Panc1 (cell line): Measurements from ENCODE around the gene SDSL. TPM values are rescaled to one million over a fixed set of nuclear protein-coding genes. Genes with fewer than 3 reads are reported as not detected.

Experiments
- ATAC-seq: fragments of 200-7000 bp; cut with Tn5 transposase; 2 replicates; pipeline ENCODE4 v1.9.1; 2020; ENCODE audit warnings: mild to moderate bottlenecking, moderate library complexity
- BruUV-seq: library from RNA; stranded (reverse); fragments of 400-500 nt; replicated peaks from 2 replicates; lab custom pipeline; 2021; lab: Mats Ljungman, UMichigan
- CTCF ChIA-PET: fragments of 300-600 bp; sonication (Branson Sonifier 250); formaldehyde crosslinking; loops from one replicate; lab custom pipeline; 2022; ENCODE audit warnings: antibody characterized with exemption; lab: Charles Lee
- POLR2A ChIA-PET: fragments of 300-600 bp; sonication (Branson Sonifier 250); formaldehyde crosslinking; loops from one replicate; lab custom pipeline; 2022; ENCODE audit warnings: antibody characterized with exemption; lab: Charles Lee
- DNase-seq: peaks from one replicate; pipeline ENCODE4 v3.0.0-alpha.2; 2010; ENCODE audit warnings: low read depth, low spot score
- H3K27ac ChIP-seq: 2 replicates; pipeline ENCODE4 v1.5.1; 2011; ENCODE audit warnings: mild to moderate bottlenecking, low read length, inconsistent platforms
- H3K27me3 ChIP-seq: fragments of 200-500 bp; sonication (Bioruptor generic); 2 replicates; pipeline ENCODE4 v1.6.0; 2014; ENCODE audit warnings: low read length, inconsistent platforms; ENCODE audit not compliant: control insufficient read depth, insufficient read depth
- H3K36me3 ChIP-seq: fragments of 200-500 bp; sonication (Bioruptor generic); 2 replicates; pipeline ENCODE4 v1.5.1; 2014; ENCODE audit warnings: inconsistent platforms, mild to moderate bottlenecking, low read length, moderate library complexity; ENCODE audit not compliant: control insufficient read depth, insufficient read depth
- H3K4me1 ChIP-seq: 2 replicates; pipeline ENCODE4 v1.5.1; 2011; ENCODE audit warnings: inconsistent platforms, mild to moderate bottlenecking, low read length, moderate library complexity; ENCODE audit not compliant: control insufficient read depth, insufficient read depth
- H3K4me3 ChIP-seq, 2 experiments: 2 replicates each; pipeline ENCODE4 v1.5.1; 2011 to 2012; ENCODE audit warnings: low read depth in 2 of 2, low read length in 2 of 2, mild to moderate bottlenecking in 2 of 2, inconsistent platforms in 1 of 2, moderate library complexity in 1 of 2
- H3K9me3 ChIP-seq: fragments of 200-500 bp; sonication (Bioruptor generic); 2 replicates; pipeline ENCODE4 v1.5.1; 2014; ENCODE audit warnings: low read depth, mild to moderate bottlenecking, inconsistent platforms, low read length, moderate library complexity; ENCODE audit not compliant: control insufficient read depth, insufficient read depth
- CTCF ChIP-seq: fragments of 450-650 bp; IDR thresholded peaks from 2 replicates; pipeline ENCODE4 v1.5.1; 2017; ENCODE audit warnings: mild to moderate bottlenecking
- POLR2AphosphoS5 ChIP-seq: IDR thresholded peaks from 2 replicates; pipeline ENCODE4 v1.6.1; 2012; ENCODE audit warnings: mild to moderate bottlenecking, low read depth, low read length, moderate library complexity
- SIN3A ChIP-seq: IDR thresholded peaks from 2 replicates; pipeline ENCODE4 v1.6.1; 2012; ENCODE audit warnings: low read depth, mild to moderate bottlenecking, low read length, moderate library complexity, borderline replicate concordance; ENCODE audit not compliant: insufficient read depth
- TCF7L2 ChIP-seq: IDR thresholded peaks from 2 replicates; pipeline ENCODE4 v1.6.1; 2011; ENCODE audit warnings: mild to moderate bottlenecking, low read depth, low read length, inconsistent platforms
- in situ Hi-C: cut with HindIII; loops from 2 replicates; pipeline ENCODE4 v1.10.0; 2016; ENCODE audit warnings: low sequenced_read_pairs, low pct_unique_long_range_greater_than_20kb
- intact Hi-C: fragments of 100-400 bp; cut with micrococcal nuclease; formaldehyde crosslinking; loops from one replicate; pipeline ENCODE4 v1.10.0; 2022; ENCODE audit not compliant: unreplicated experiment
- total RNA-seq: library from RNA; stranded (reverse); gene quantifications from one replicate; pipeline ENCODE4 v1.2.1, GENCODE V29; 2021; ENCODE audit not compliant: unreplicated experiment
- TF ChIP-seq, protein P1 (sequence below), 2 experiments: IDR thresholded peaks; 2 replicates each; pipeline ENCODE4 v1.6.1; 2011 to 2012; ENCODE audit warnings: low read depth in 2 of 2, control low read depth in 1 of 2, low read length in 1 of 2, mild to moderate bottlenecking in 1 of 2, moderate library complexity in 1 of 2; ENCODE audit not compliant: insufficient read depth in 1 of 2

The SDSL gene
- total RNA-seq, 1 experiment from 2014 or later = 5.8 TPM

DNA sequence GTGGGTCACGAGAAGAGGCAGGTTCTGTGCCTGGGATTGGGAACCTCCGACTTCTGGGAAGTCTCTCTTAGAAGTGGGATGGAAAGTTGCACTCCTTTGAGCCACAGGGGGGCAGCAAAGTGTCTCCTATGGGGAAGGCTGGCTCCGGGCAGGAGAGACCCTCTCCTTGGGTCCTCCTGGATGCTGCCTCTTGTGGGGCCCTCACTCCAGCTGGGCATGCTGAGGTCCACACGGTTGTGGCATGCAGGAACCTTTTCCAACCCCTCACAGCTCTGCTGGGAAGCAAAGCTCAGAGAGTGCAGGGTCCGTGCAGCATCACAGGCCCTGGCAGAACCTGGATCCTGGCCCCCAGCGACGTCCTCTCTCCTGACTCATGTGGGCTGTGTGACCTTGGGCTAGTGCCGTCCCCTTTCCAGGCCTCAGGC is 17.4 kb downstream of the SDSL start:
- Histone ChIP-seq H3K4me3 (no peak overlapping the region), H3K36me3 (no peaks in the 10 kb centered on the region), H3K4me1 (no peaks in the 10 kb centered on the region), H3K27ac (no peak overlapping the region), H3K27me3 (peaks cover 5% of the 10 kb centered on the region; the same call in 1 of the 2 replicates), H3K9me3 (no peaks in the 10 kb centered on the region)
- in situ Hi-C loops (no loop called here), intact Hi-C loops (loop anchor here (5.0 kb wide), 1 partner anchor 473 kb away; no protein-coding TSS in a partner anchor)
- peak; percentile 82 for ATAC-seq
- TF ChIP-seq CTCF (peak; percentile 87), POLR2AphosphoS5 (no peak)
- ChIA-PET CTCF (no interaction called here), POLR2A (no interaction called here)
- no peak for DNase-seq
- no TSS peak for BruUV-seq

DNA sequence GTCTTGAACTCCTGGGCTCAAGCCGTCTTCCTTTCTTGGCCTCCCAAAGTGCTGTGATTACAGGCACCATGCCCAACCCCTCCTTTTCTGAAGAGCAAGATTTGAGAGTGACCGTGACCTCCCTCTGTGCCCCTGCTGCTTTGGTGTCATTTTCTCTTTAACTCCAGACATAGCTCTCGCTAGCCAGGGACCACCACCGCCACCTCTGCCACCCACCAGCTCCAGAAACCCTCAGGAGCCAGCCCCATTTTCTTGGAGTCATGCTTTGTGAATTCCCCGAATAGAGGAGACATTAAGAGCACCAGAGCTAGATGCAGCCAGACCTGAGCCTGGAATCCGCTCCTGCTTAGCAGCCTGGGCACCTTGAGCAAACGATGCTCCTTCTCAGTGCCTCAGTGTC is 18.2 kb downstream of the SDSL start:
- in situ Hi-C loops = no loop called here
- CTCF ChIA-PET = interaction anchor here (0.6 to 0.8 kb wide), 3 partner anchors 11 to 298 kb away, joined by 3 read pairs; no protein-coding TSS in a partner anchor
- POLR2A ChIA-PET = no interaction called here
- no peaks in the 10 kb centered on the region for H3K36me3 ChIP-seq
- intact Hi-C loops = no loop called here
- no TSS peak for BruUV-seq
- H3K9me3 ChIP-seq = no peaks in the 10 kb centered on the region
- no peak overlapping the region for H3K4me3 ChIP-seq
- TF ChIP-seq TCF7L2 (no peak), POLR2AphosphoS5 (no peak), SIN3A (no peak), CTCF (no peak)
- TF ChIP-seq, protein P1, sequence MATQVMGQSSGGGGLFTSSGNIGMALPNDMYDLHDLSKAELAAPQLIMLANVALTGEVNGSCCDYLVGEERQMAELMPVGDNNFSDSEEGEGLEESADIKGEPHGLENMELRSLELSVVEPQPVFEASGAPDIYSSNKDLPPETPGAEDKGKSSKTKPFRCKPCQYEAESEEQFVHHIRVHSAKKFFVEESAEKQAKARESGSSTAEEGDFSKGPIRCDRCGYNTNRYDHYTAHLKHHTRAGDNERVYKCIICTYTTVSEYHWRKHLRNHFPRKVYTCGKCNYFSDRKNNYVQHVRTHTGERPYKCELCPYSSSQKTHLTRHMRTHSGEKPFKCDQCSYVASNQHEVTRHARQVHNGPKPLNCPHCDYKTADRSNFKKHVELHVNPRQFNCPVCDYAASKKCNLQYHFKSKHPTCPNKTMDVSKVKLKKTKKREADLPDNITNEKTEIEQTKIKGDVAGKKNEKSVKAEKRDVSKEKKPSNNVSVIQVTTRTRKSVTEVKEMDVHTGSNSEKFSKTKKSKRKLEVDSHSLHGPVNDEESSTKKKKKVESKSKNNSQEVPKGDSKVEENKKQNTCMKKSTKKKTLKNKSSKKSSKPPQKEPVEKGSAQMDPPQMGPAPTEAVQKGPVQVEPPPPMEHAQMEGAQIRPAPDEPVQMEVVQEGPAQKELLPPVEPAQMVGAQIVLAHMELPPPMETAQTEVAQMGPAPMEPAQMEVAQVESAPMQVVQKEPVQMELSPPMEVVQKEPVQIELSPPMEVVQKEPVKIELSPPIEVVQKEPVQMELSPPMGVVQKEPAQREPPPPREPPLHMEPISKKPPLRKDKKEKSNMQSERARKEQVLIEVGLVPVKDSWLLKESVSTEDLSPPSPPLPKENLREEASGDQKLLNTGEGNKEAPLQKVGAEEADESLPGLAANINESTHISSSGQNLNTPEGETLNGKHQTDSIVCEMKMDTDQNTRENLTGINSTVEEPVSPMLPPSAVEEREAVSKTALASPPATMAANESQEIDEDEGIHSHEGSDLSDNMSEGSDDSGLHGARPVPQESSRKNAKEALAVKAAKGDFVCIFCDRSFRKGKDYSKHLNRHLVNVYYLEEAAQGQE (IDR thresholded peaks at IDR 0.05; ENCODE audit: insufficient read depth in 1 of 2, low read depth in 2 of 2, low read length in 1 of 2) = no peak
- H3K27ac ChIP-seq = no peak overlapping the region
- 0 out of 2 replicates have a peak, but pooled peaks have one; percentile 8 for ATAC-seq
- no peaks in the 10 kb centered on the region for H3K4me1 ChIP-seq
- peaks cover 5% of the 10 kb centered on the region; the same call in 1 of the 2 replicates for H3K27me3 ChIP-seq
- no peak for DNase-seq
